Esophagus muscularis mucosa (tissue), 4 donors: ENCODE results near the gene FTO. TPM values are rescaled to one million over a fixed set of nuclear protein-coding genes. Genes with fewer than 3 reads are reported as not detected.

ENCODE experiments used
- DNase-seq: peaks from one replicate; pipeline ENCODE4 v3.0.0-alpha.2; 2017; ENCODE audit errors: extremely low spot score
- H3K27ac ChIP-seq, 4 donors: fragments of 200-600 bp; sonication (generic); replicated peaks in 1 of 4; 1 replicate in 3 of 4; 2 replicates in 1 of 4; pipeline ENCODE4 v1.5.1; 2016 to 2019; ENCODE audit warnings: mild to moderate bottlenecking in 1 of 4
- H3K27me3 ChIP-seq, 4 donors: fragments of 200-600 bp; sonication (generic); one replicate each; pipeline versions ENCODE4 v1.5.1 to v1.6.0; 2016 to 2019
- H3K36me3 ChIP-seq, 4 donors: fragments of 200-600 bp; sonication (generic); one replicate each; pipeline ENCODE4 v1.5.1; 2016 to 2019
- H3K4me1 ChIP-seq, 4 donors: fragments of 200-600 bp; sonication (generic); one replicate each; pipeline ENCODE4 v1.5.1; 2016 to 2019
- H3K4me3 ChIP-seq, 4 donors: fragments of 200-600 bp; sonication (generic); 1 replicate in 2 of 4; 2 replicates in 2 of 4; pipeline ENCODE4 v1.5.1; 2016 to 2019; ENCODE audit warnings: mild to moderate bottlenecking in 4 of 4, moderate library complexity in 1 of 4
- H3K9me3 ChIP-seq, 4 donors: fragments of 200-600 bp; sonication (generic); 1 replicate in 3 of 4; 2 replicates in 1 of 4; pipeline ENCODE4 v1.5.1; 2016 to 2019
- EP300 ChIP-seq: sonication (generic); formaldehyde crosslinking; IDR thresholded peaks from one replicate; pipeline ENCODE4 v1.6.1; 2017; ENCODE audit warnings: antibody characterized with exemption
- POLR2A ChIP-seq: fragments of 450-650 bp; IDR thresholded peaks from one replicate; pipeline ENCODE4 v1.6.1; 2017; ENCODE audit warnings: antibody characterized with exemption, moderate library complexity, mild to moderate bottlenecking, low read depth
- POLR2AphosphoS5 ChIP-seq, 2 donors: sonication (generic); formaldehyde crosslinking; IDR thresholded peaks; one replicate each; pipeline ENCODE4 v1.6.1; 2017; ENCODE audit warnings: antibody characterized with exemption in 2 of 2
- WGBS: methylation state at CpG from one replicate; pipeline ENCODE4 v1.1.5; 2018; 5-methylcytosine and 5-hydroxymethylcytosine counted together
- intact Hi-C: fragments of 100-400 bp; cut with DNase I; formaldehyde crosslinking; loops from one replicate; pipeline ENCODE4 v1.15.1; 2023
- total RNA-seq, 4 donors: library from RNA; depleted of rRNA; stranded (reverse); fragments of >200 nt; gene quantifications; one replicate each; pipeline versions ENCODE4 v1.1.0 to v1.2.1, GENCODE V29; 2016
- TF ChIP-seq, protein P1 (sequence below), 3 experiments: fragments of 200-600 bp in 2 of 3; fragments of 450-650 bp in 1 of 3; sonication (generic) in 2 of 3; IDR thresholded peaks; one replicate each; pipeline ENCODE4 v1.5.1; 2017 to 2019; ENCODE audit warnings: antibody characterized with exemption in 3 of 3, mild to moderate bottlenecking in 2 of 3, moderate library complexity in 1 of 3

Gene FTO
- total RNA-seq, 4 donors from 2014 or later = 101 to 121 (median 112) TPM

- Histone ChIP-seq H3K4me3 (no peak overlapping the region), H3K36me3 (no peaks in the 10 kb centered on the region), H3K27ac (no peak overlapping the region), H3K4me1 (no peaks in the 10 kb centered on the region), H3K27me3 (no peaks in the 10 kb centered on the region), H3K9me3 (no peaks in the 10 kb centered on the region)
- DNase-seq = no peak
- TF ChIP-seq POLR2AphosphoS5 (IDR thresholded peaks at IDR 0.05) = no peak
- no peak for TF ChIP-seq EP300
- no peak for TF ChIP-seq POLR2A
- TF ChIP-seq, protein P1, sequence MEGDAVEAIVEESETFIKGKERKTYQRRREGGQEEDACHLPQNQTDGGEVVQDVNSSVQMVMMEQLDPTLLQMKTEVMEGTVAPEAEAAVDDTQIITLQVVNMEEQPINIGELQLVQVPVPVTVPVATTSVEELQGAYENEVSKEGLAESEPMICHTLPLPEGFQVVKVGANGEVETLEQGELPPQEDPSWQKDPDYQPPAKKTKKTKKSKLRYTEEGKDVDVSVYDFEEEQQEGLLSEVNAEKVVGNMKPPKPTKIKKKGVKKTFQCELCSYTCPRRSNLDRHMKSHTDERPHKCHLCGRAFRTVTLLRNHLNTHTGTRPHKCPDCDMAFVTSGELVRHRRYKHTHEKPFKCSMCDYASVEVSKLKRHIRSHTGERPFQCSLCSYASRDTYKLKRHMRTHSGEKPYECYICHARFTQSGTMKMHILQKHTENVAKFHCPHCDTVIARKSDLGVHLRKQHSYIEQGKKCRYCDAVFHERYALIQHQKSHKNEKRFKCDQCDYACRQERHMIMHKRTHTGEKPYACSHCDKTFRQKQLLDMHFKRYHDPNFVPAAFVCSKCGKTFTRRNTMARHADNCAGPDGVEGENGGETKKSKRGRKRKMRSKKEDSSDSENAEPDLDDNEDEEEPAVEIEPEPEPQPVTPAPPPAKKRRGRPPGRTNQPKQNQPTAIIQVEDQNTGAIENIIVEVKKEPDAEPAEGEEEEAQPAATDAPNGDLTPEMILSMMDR (IDR thresholded peaks at IDR 0.05) = no peak
- 96% methylated on average over 10 of the region's 10 CpGs for WGBS
- intact Hi-C loops = no loop called here
Observed at GRCh38 chr16:54102888-54103866, 399.2 kb downstream of the FTO start.

- Histone ChIP-seq H3K36me3 (no peaks in the 10 kb centered on the region), H3K9me3 (no peaks in the 10 kb centered on the region), H3K4me3 (no peak overlapping the region), H3K27me3 (no peaks in the 10 kb centered on the region), H3K27ac (no peak overlapping the region), H3K4me1 (no peaks in the 10 kb centered on the region)
- no peak for DNase-seq
- TF ChIP-seq POLR2AphosphoS5 (IDR thresholded peaks at IDR 0.05) (no peak), POLR2A (no peak), EP300 (no peak)
- TF ChIP-seq, protein P1 (IDR thresholded peaks at IDR 0.05) = no peak
- intact Hi-C loops = no loop called here
- 94% methylated on average over 5 of the region's 5 CpGs for WGBS
Observed at GRCh38 chr16:54106057-54106456, 402.1 kb downstream of the FTO start.

GRCh38 chr16:54107583-54108202, 403.7 kb downstream of the FTO start:
- Histone ChIP-seq H3K9me3 (no peaks in the 10 kb centered on the region), H3K36me3 (peaks cover 8 to 15% (median 12%) of the 10 kb centered on the region in 4 donors), H3K27ac (no peak overlapping the region), H3K27me3 (no peaks in the 10 kb centered on the region), H3K4me1 (no peaks in the 10 kb centered on the region), H3K4me3 (no peak overlapping the region)
- TF ChIP-seq POLR2AphosphoS5 (IDR thresholded peaks at IDR 0.05) (no peak), POLR2A (no peak)
- TF ChIP-seq, protein P1 (IDR thresholded peaks at IDR 0.05) = no peak
- intact Hi-C loops = no loop called here
- no peak for DNase-seq
- 94% methylated on average over 7 of the region's 7 CpGs for WGBS

GRCh38 chr16:54110016-54110981, 406.3 kb downstream of the FTO start:
- no peaks in the 10 kb centered on the region for H3K9me3 ChIP-seq
- WGBS = 75% methylated on average over 16 of the region's 16 CpGs
- H3K36me3 ChIP-seq = peaks cover 9 to 41% (median 24%) of the 10 kb centered on the region in 4 donors
- no peak overlapping the region for H3K27ac ChIP-seq
- intact Hi-C loops = no loop called here
- no peak for DNase-seq
- no peak overlapping the region for H3K4me3 ChIP-seq
- H3K27me3 ChIP-seq = no peaks in the 10 kb centered on the region
- no peaks in the 10 kb centered on the region for H3K4me1 ChIP-seq
- no peak for TF ChIP-seq EP300
- TF ChIP-seq, protein P1 (IDR thresholded peaks at IDR 0.05) = no peak
- no peak for TF ChIP-seq POLR2AphosphoS5 (IDR thresholded peaks at IDR 0.05)
- no peak for TF ChIP-seq POLR2A
